MG63 (cell line): ENCODE results near the gene PLCG1. TPM values are rescaled to one million over a fixed set of nuclear protein-coding genes. Genes with fewer than 3 reads are reported as not detected.

ENCODE experiments used
- DNase-seq: peaks from one replicate; pipeline ENCODE4 v3.0.0-alpha.2; 2020
- H3K27me3 ChIP-seq: fragments of 250-450 bp; sonication (Bioruptor Pico); 2 replicates; pipeline ENCODE4 v1.5.1; 2020; ENCODE audit warnings: mild to moderate bottlenecking, moderate library complexity
- H3K36me3 ChIP-seq: fragments of 250-450 bp; sonication (Bioruptor Pico); 2 replicates; pipeline ENCODE4 v1.5.1; 2020; ENCODE audit warnings: mild to moderate bottlenecking, moderate library complexity
- H3K4me3 ChIP-seq: fragments of 250-450 bp; sonication (Bioruptor Pico); 2 replicates; pipeline ENCODE4 v1.5.1; 2020; ENCODE audit warnings: mild to moderate bottlenecking, moderate library complexity
- H3K9me3 ChIP-seq: fragments of 250-450 bp; sonication (Bioruptor Pico); 2 replicates; pipeline ENCODE4 v1.5.1; 2020; ENCODE audit warnings: mild to moderate bottlenecking, moderate library complexity
- total RNA-seq: library from RNA; depleted of rRNA; stranded (reverse); fragments of >200 nt; shearing (Covaris generic); gene quantifications from 2 replicates; pipeline ENCODE4 v1.2.3, GENCODE V29; 2014; ENCODE audit warnings: low replicate concordance

Gene PLCG1
- total RNA-seq, 1 experiment from 2014 or later = 99.5 TPM

- DNase-seq = no peak
- Histone ChIP-seq H3K27me3 (no peaks in the 10 kb centered on the region), H3K36me3 (peaks cover 22% of the 10 kb centered on the region), H3K9me3 (no peaks in the 10 kb centered on the region; the same call in 1 of the 2 replicates), H3K4me3 (no peak overlapping the region)
These were observed 13.3 kb downstream of the PLCG1 start for GRCh38 chr20:41150664-41151063.

DNA sequence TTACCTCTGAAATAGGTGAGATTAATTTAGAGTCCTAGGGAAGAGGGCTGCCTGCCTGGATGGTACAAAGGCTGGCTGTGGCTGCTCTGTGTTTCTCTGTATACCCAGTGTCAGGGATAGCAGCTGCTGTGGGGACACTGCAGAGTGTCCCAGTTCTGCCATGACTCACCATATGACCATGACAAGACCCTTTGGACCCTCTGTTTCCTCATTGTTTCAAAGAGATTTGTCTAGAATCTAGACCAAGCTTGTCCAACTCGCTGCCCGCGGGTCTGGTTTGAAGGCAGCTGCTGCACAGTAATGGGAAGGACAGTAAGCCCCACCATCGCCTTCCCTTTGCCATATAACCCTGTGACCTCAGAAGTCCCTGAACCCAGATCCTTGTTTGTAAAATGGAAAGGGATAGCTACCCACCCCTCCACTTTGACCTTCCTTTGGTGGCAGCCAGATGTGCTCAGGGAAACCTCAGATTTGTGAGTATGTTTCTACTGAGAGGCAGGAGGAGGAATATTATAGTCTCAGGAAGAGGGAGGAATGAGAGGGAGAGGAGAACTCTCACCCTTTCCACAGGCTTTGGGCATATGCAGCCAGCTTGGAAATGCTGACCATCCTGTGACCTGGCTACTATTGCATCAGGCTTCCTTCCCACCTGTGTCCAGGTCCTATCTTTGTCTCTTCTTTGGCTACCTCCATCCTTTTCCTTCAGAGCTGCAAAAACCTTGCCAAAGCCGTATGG is 14.0 kb downstream of the PLCG1 start:
- Histone ChIP-seq H3K4me3 (no peak overlapping the region), H3K9me3 (no peaks in the 10 kb centered on the region; the same call in 1 of the 2 replicates), H3K27me3 (no peaks in the 10 kb centered on the region), H3K36me3 (peaks cover 22% of the 10 kb centered on the region)
- no peak for DNase-seq

- DNase-seq = no peak
- no peak overlapping the region for H3K4me3 ChIP-seq
- no peaks in the 10 kb centered on the region; the same call in 1 of the 2 replicates for H3K9me3 ChIP-seq
- H3K36me3 ChIP-seq = peaks cover 25% of the 10 kb centered on the region
- no peaks in the 10 kb centered on the region for H3K27me3 ChIP-seq
These were observed 14.9 kb downstream of the PLCG1 start for GRCh38 chr20:41152108-41152757.

- H3K4me3 ChIP-seq = no peak overlapping the region
- H3K9me3 ChIP-seq = no peaks in the 10 kb centered on the region; the same call in 1 of the 2 replicates
- no peaks in the 10 kb centered on the region for H3K27me3 ChIP-seq
- no peak for DNase-seq
- H3K36me3 ChIP-seq = peaks cover 19% of the 10 kb centered on the region
These were observed 17.3 kb downstream of the PLCG1 start for GRCh38 chr20:41154436-41155176.

- H3K36me3 ChIP-seq = peaks cover 25% of the 10 kb centered on the region
- no peak for DNase-seq
- no peaks in the 10 kb centered on the region; the same call in 1 of the 2 replicates for H3K9me3 ChIP-seq
- H3K4me3 ChIP-seq = no peak overlapping the region
- no peaks in the 10 kb centered on the region for H3K27me3 ChIP-seq
These were observed 17.9 kb downstream of the PLCG1 start for GRCh38 chr20:41155261-41155660.

GRCh38 chr20:41158082-41158625 is 20.8 kb downstream of the PLCG1 start:
- Histone ChIP-seq H3K36me3 (peaks cover 28% of the 10 kb centered on the region), H3K9me3 (no peaks in the 10 kb centered on the region), H3K4me3 (no peak overlapping the region), H3K27me3 (no peaks in the 10 kb centered on the region)
- DNase-seq = no peak

GRCh38 chr20:41159547-41159946 is 22.2 kb downstream of the PLCG1 start:
- no peaks in the 10 kb centered on the region for H3K27me3 ChIP-seq
- peaks cover 35% of the 10 kb centered on the region for H3K36me3 ChIP-seq
- H3K9me3 ChIP-seq = no peaks in the 10 kb centered on the region
- no peak for DNase-seq
- no peak overlapping the region for H3K4me3 ChIP-seq

DNA sequence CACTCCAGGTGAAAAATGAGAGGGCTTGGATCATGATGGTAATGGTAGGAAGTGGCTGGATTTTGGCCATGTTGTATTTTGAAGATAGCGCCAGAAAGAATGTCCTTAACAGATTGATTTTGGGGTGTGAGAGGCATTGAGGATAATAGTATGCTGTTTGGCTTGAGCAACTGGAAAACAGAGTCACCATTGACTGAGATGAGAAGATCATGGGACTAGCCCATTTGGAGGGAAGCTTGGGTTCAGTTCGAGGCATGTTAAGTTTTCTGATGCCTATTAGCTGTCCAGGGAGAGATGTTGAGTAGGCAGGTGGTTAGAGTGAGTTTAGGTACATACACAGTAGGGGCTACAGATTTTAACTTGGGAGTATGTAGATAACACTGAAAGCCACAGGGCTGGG is 23.3 kb downstream of the PLCG1 start:
- Histone ChIP-seq H3K36me3 (peaks cover 45% of the 10 kb centered on the region), H3K27me3 (no peaks in the 10 kb centered on the region), H3K4me3 (no peak overlapping the region), H3K9me3 (no peaks in the 10 kb centered on the region)
- no peak for DNase-seq

DNA sequence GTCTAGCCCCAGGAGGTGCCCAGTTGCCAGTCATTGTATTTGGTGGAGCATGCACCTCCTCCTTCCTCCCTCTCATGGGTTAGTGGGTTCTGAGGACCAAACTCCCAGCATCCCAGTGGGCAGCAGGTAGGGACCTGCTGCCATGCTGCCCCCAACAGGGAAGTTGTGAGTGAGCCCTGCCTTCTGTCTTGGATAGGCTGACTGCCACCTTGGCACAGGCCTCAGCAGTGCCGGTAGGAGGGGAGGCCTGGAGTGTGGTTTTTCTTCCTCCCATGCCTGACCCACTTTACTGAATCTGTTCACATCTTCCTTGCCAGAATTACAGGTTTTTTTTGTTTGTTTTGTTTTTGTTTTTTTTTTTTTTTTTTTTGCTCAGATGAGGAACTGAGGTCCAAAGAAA is 24.5 kb downstream of the PLCG1 start:
- no peaks in the 10 kb centered on the region for H3K9me3 ChIP-seq
- H3K4me3 ChIP-seq = no peak overlapping the region
- DNase-seq = no peak
- H3K36me3 ChIP-seq = peaks cover 54% of the 10 kb centered on the region
- H3K27me3 ChIP-seq = no peaks in the 10 kb centered on the region

GRCh38 chr20:41162396-41162795 is 25.1 kb downstream of the PLCG1 start:
- H3K36me3 ChIP-seq = peaks cover 57% of the 10 kb centered on the region
- DNase-seq = no peak
- H3K4me3 ChIP-seq = no peak overlapping the region
- H3K27me3 ChIP-seq = no peaks in the 10 kb centered on the region
- H3K9me3 ChIP-seq = no peaks in the 10 kb centered on the region

DNA sequence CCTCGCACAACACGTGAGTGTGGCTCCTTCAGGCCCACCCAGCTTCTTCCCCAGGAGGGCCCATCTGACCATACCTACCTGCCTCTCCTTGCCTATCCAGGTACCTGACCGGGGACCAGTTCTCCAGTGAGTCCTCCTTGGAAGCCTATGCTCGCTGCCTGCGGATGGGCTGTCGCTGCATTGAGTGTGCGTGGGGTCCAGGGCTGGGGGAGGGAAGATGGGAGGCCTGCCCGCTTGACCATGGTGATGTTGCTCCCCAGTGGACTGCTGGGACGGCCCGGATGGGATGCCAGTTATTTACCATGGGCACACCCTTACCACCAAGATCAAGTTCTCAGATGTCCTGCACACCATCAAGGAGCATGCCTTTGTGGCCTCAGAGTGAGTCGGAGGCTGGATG is 26.5 kb downstream of the PLCG1 start:
- DNase-seq = no peak
- Histone ChIP-seq H3K9me3 (no peaks in the 10 kb centered on the region), H3K36me3 (peaks cover 69% of the 10 kb centered on the region), H3K4me3 (no peak overlapping the region), H3K27me3 (no peaks in the 10 kb centered on the region)

DNA sequence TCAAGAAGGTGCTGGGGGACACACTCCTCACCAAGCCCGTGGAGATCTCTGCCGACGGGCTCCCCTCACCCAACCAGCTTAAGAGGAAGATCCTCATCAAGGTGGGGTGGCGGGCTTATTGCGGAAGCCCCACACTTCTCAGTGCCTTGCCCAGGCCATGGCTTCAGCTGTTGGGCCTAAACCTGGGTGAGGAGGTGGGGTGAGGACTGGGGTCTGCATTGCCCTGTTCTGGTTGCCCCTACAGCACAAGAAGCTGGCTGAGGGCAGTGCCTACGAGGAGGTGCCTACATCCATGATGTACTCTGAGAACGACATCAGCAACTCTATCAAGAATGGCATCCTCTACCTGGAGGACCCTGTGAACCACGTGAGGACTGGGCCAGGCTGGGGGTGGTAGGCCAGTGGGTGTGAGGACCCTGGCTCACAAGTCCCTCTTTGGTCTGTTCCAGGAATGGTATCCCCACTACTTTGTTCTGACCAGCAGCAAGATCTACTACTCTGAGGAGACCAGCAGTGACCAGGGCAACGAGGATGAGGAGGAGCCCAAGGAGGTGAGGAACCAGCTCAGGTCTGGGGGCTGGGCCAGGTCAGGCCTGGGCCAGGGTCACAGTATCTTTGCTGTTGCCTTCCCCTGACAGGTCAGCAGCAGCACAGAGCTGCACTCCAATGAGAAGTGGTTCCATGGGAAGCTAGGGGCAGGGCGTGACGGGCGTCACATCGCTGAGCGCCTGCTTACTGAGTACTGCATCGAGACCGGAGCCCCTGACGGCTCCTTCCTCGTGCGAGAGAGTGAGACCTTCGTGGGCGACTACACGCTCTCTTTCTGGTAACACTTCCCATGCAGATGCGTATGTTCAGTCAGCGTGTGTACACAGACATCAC is 27.9 kb downstream of the PLCG1 start:
- Histone ChIP-seq H3K4me3 (no peak overlapping the region), H3K27me3 (no peaks in the 10 kb centered on the region), H3K9me3 (no peaks in the 10 kb centered on the region), H3K36me3 (peaks cover 74% of the 10 kb centered on the region)
- no peak for DNase-seq

GRCh38 chr20:41166201-41167117 is 29.1 kb downstream of the PLCG1 start:
- H3K4me3 ChIP-seq = no peak overlapping the region
- H3K9me3 ChIP-seq = no peaks in the 10 kb centered on the region
- no peaks in the 10 kb centered on the region for H3K27me3 ChIP-seq
- no peak for DNase-seq
- peaks cover 79% of the 10 kb centered on the region for H3K36me3 ChIP-seq

GRCh38 chr20:41167118-41167470 is 29.8 kb downstream of the PLCG1 start:
- no peaks in the 10 kb centered on the region for H3K27me3 ChIP-seq
- no peak for DNase-seq
- H3K36me3 ChIP-seq = peaks cover 83% of the 10 kb centered on the region
- no peaks in the 10 kb centered on the region for H3K9me3 ChIP-seq
- H3K4me3 ChIP-seq = no peak overlapping the region

DNA sequence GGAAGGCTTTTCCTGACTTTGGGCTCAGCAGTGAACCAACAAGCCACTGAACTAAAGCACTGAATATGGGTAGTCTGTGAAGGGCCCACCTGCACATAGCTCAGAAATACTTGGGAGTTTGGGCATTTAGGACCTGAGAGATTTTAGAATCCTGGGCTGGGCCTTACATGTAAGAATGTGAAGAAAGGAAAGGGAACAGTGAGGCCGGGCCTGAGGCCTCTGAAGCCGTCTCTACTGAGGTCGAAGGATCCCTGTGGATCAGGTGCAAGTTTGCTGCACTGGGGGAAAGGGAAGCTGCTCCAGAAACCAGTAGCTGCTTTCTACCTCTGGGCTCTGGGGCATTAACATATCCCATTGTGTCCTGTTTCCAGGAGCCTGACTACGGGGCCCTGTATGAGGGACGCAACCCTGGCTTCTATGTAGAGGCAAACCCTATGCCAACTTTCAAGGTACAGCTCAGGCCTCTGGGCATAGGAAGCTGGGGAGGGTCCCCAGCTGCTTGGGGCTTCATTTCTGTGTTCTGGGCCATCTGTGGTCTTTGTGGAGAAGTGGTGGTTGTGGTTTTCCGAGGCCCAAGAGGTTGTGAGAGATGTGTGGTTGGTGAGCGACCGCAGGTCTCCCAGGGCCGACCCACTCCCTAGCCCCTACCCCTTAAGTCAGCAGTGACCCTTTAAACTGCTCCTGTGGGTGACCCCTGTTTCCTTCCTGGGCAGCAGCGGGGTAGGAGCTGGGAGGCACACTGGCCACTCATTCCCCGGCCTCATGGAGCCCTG is 30.3 kb downstream of the PLCG1 start:
- DNase-seq = no peak
- H3K27me3 ChIP-seq = no peaks in the 10 kb centered on the region
- H3K9me3 ChIP-seq = no peaks in the 10 kb centered on the region
- H3K36me3 ChIP-seq = peaks cover 88% of the 10 kb centered on the region
- H3K4me3 ChIP-seq = no peak overlapping the region
